ENCODE data around the gene TMEM45A.

TMEM45A gene

GRCh38 chr3:100561459-100562158, 69.2 kb downstream of the TMEM45A start:
- no peaks in the 10 kb centered on the region for H3K36me3 ChIP-seq (ENCODE audit: control insufficient read depth, insufficient read depth, low read length)
- no peak for TF ChIP-seq CTCF (IDR thresholded peaks at IDR 0.05; ENCODE audit: insufficient read depth, low read length, poor library complexity, severe bottlenecking)
- H3K4me3 ChIP-seq (replicated peaks; ENCODE audit: low read depth, low read length) = no peak overlapping the region
- H3K27me3 ChIP-seq (replicated peaks; ENCODE audit: control insufficient read depth, insufficient read depth, low read length) = no peaks in the 10 kb centered on the region
- no peak for DNase-seq (ENCODE audit: extremely low read depth, insufficient read length)

DNA sequence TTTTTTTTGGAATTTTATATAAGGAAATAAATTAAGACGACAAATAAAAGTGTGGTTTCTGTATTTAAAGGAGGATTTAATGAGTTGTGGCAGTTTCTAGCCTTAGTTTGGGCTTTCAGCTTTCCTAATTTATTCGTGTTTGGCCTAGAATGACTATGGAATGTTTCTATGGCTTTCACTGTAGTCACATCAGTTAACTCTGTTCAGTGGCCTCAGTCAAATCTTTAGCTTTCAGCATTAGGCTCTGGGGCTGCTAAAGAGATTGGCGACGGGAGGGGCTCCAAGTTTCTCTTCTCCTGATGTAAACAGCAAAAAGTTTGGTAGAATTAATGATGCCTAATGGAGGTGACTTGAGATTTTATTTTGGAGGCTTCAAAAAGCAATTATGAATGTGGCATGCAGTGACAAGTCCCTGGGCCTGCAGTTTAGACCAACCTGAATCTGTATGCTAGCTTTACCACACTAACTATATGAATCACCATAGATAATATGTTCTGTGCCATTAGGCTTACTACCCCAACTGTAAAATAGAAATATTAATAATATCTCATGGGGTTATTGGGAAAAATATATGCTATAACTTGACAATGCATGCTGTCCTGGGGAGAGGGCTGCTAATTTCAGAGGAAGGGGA, 69.9 kb downstream of the TMEM45A start:
- no peaks in the 10 kb centered on the region for H3K27me3 ChIP-seq (replicated peaks; ENCODE audit: control insufficient read depth, insufficient read depth, low read length)
- H3K4me3 ChIP-seq (replicated peaks; ENCODE audit: low read depth, low read length) = no peak overlapping the region
- no peak for DNase-seq (ENCODE audit: extremely low read depth, insufficient read length)
- TF ChIP-seq CTCF (IDR thresholded peaks at IDR 0.05; ENCODE audit: insufficient read depth, low read length, poor library complexity, severe bottlenecking) = no peak
- H3K36me3 ChIP-seq (ENCODE audit: control insufficient read depth, insufficient read depth, low read length) = no peaks in the 10 kb centered on the region

DNA sequence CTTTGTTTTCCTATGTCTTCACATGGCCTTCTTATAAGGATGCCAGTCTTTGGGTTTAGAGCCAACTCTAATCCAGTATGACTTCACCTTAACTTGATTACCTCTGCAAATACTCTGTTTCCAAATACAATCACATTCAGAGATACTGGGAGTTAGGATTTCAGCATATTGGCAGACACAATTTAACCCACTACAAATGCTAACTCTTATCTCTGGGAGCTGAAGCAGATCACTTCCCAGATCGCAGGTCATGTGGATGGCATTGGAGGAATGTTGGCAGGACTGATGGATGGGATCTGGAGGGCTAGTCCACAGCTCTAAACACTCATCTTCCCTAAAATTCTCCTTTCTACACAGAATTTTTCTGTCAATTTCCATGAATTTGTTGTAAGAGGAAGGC, 70.8 kb downstream of the TMEM45A start:
- DNase-seq (ENCODE audit: extremely low read depth, insufficient read length) = no peak
- Histone ChIP-seq H3K27me3 (replicated peaks; ENCODE audit: control insufficient read depth, insufficient read depth, low read length) (no peaks in the 10 kb centered on the region), H3K36me3 (ENCODE audit: control insufficient read depth, insufficient read depth, low read length) (no peaks in the 10 kb centered on the region), H3K4me3 (replicated peaks; ENCODE audit: low read depth, low read length) (no peak overlapping the region)
- no peak for TF ChIP-seq CTCF (IDR thresholded peaks at IDR 0.05; ENCODE audit: insufficient read depth, low read length, poor library complexity, severe bottlenecking)

DNA sequence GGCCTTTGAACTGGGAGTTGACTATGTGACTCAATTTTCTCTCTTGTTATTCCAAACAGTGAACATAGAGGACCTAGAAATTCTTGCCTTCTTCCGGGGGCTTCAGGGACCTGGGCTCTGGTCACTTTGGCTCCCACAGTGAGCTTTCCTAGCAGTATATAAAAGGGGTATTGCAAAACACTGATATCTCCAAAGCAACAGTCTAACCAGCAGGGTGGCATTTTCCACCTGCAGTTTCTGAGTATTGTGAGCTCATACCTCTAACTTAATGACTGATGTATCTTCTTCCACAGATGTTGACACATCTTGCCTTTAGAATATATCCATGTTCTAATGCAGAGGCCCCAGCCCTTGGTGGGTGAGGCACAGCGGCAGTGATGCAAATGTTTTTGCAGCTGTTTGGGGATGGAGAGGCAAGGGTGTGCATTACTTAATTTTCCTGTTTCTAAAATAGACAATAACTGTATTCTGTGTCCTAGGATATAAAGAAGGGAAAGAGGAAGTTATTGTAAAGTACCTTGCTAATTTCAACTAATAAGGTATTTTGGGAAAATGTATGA, 71.3 kb downstream of the TMEM45A start:
- H3K36me3 ChIP-seq (ENCODE audit: control insufficient read depth, insufficient read depth, low read length) = no peaks in the 10 kb centered on the region
- H3K27me3 ChIP-seq (replicated peaks; ENCODE audit: control insufficient read depth, insufficient read depth, low read length) = no peaks in the 10 kb centered on the region
- no peak overlapping the region for H3K4me3 ChIP-seq (replicated peaks; ENCODE audit: low read depth, low read length)
- no peak for DNase-seq (ENCODE audit: extremely low read depth, insufficient read length)
- no peak for TF ChIP-seq CTCF (IDR thresholded peaks at IDR 0.05; ENCODE audit: insufficient read depth, low read length, poor library complexity, severe bottlenecking)

GRCh38 chr3:100570811-100571210, 78.4 kb downstream of the TMEM45A start:
- no peaks in the 10 kb centered on the region for H3K36me3 ChIP-seq (ENCODE audit: control insufficient read depth, insufficient read depth, low read length)
- H3K27me3 ChIP-seq (replicated peaks; ENCODE audit: control insufficient read depth, insufficient read depth, low read length) = no peaks in the 10 kb centered on the region
- no peak for TF ChIP-seq CTCF (IDR thresholded peaks at IDR 0.05; ENCODE audit: insufficient read depth, low read length, poor library complexity, severe bottlenecking)
- no peak for DNase-seq (ENCODE audit: extremely low read depth, insufficient read length)
- H3K4me3 ChIP-seq (replicated peaks; ENCODE audit: low read depth, low read length) = no peak overlapping the region

Data from GM06990 (cell line).